ENCODE data around the gene EXOC2.

DNA sequence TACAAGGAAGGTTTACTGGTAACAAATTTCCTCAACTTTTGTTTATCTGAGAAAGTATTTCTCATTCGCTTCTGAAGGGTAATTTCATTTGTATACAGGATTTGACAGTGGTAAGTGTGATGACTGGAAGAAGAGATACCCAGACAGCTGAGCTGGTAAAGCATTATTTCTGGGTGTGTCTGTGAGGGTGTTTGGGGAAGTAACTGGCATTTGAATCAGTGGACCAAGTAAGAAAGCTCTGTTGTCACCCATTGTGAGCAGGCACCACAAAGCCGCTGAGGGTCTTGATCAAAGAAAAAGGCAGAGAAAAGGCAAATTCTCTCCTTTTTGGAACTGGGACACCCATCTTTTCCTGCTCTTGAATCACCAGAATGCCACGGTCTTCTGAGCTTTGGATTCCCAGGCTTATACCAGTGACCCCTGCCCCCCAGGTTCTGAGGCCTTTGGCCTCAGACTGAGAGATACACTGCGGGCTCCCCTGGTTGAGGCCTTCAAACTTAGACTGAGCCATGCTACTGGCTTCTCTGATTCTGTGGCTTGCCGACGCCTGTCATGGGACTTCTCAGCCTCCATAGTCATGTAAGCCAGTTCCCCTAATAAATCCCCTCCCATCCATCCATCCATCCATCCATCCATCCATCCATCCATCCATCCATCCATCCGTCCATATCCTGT, 25.5 kb downstream of the EXOC2 start:
- TF ChIP-seq TCF4 (CRISPR knock-in tag; IDR thresholded peaks at IDR 0.05; ENCODE audit: borderline replicate concordance), result no peak
- TF ChIP-seq, protein P1, sequence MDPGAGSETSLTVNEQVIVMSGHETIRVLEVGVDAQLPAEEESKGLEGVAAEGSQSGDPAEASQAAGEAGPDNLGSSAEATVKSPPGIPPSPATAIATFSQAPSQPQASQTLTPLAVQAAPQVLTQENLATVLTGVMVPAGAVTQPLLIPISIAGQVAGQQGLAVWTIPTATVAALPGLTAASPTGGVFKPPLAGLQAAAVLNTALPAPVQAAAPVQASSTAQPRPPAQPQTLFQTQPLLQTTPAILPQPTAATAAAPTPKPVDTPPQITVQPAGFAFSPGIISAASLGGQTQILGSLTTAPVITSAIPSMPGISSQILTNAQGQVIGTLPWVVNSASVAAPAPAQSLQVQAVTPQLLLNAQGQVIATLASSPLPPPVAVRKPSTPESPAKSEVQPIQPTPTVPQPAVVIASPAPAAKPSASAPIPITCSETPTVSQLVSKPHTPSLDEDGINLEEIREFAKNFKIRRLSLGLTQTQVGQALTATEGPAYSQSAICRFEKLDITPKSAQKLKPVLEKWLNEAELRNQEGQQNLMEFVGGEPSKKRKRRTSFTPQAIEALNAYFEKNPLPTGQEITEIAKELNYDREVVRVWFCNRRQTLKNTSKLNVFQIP (CRISPR knock-in tag; IDR thresholded peaks at IDR 0.05; ENCODE audit: borderline replicate concordance, low read depth), result no peak
- TF ChIP-seq, protein P2, sequence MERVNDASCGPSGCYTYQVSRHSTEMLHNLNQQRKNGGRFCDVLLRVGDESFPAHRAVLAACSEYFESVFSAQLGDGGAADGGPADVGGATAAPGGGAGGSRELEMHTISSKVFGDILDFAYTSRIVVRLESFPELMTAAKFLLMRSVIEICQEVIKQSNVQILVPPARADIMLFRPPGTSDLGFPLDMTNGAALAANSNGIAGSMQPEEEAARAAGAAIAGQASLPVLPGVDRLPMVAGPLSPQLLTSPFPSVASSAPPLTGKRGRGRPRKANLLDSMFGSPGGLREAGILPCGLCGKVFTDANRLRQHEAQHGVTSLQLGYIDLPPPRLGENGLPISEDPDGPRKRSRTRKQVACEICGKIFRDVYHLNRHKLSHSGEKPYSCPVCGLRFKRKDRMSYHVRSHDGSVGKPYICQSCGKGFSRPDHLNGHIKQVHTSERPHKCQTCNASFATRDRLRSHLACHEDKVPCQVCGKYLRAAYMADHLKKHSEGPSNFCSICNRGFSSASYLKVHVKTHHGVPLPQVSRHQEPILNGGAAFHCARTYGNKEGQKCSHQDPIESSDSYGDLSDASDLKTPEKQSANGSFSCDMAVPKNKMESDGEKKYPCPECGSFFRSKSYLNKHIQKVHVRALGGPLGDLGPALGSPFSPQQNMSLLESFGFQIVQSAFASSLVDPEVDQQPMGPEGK (CRISPR knock-in tag; IDR thresholded peaks at IDR 0.05; ENCODE audit: borderline replicate concordance), result no peak
- no peak for TF ChIP-seq ZFP3 (CRISPR knock-in tag; IDR thresholded peaks at IDR 0.05)
- no peak for TF ChIP-seq ESRRG (CRISPR knock-in tag; IDR thresholded peaks at IDR 0.05)
- TF ChIP-seq ZNF565 (CRISPR knock-in tag; conservative IDR thresholded peaks at IDR 0.05; ENCODE audit: low read depth), result no peak

Data from SK-N-SH treated with all-trans-retinoic acid at 6 μM for 48 hours (cell line).